DMS53 (cell line): Measurements from ENCODE around the gene FOSL1.

Experiments used
- DNase-seq: peaks from one replicate; lab custom pipeline; 2025; lab: John Stamatoyannopoulos, UW

Gene FOSL1

DNA sequence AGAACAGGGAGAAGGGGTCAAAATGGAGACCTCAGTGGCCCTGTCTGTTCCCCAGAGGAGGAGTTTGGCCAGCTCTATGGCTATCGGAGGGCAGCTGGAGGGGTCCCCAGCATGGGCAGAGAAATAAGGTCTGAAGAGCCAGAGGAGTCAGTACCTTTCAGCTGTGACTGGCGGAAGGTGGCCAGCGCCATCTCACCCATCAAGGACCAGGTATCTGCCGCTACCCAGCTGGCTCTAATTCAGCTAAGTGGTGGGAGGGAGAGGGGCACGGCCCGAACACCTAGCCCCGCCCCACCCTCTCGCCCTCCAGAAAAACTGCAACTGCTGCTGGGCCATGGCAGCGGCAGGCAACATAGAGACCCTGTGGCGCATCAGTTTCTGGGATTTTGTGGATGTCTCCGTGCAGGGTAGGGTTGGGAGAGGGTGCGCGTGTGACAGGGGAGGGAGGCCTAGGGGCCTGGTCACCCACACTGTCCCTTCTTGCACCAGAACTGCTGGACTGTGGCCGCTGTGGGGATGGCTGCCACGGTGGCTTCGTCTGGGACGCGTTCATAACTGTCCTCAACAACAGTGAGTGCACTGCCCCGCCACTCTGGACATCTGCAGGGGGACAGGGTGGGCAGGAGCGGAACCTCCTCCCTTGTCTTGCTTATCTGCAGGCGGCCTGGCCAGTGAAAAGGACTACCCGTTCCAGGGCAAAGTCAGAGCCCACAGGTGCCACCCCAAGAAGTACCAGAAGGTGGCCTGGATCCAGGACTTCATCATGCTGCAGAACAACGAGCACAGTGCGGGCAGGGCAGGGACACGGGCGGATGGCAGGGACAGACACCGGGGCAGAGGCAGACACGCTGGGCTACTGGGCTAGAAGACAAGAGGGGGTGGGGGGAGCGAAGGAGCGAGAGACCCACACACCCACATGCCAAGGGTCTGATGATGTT is 17.8 kb downstream of the FOSL1 start:
- no peak for DNase-seq

DNA sequence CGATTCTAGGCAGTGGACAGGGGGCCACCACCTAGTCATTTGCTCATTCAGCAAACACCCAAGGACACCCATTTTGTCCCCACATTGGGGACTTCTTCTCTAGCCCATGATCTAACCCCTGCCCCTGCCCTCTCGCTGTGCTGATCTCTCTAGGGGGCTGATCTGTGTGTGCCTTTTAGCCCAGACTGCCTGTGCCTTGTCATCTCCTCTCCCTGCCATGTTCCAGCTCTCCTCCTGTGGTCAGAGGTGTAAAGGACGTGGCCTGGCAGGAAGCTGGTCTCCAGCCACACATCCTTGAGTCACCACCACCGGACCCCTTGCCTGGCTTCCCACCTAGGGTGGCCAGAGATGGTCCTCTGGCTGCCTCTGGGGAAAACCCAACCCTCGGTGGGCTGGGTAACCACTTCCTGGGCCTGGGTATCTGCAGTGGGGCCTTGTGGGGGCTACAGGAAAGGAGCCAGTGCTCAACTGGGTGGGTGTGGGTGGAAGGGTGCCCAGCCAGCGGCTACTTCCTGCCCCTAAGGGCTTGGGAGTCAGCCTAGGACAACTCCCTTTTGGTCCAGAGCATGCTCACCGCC is 19.3 kb downstream of the FOSL1 start:
- no peak for DNase-seq

- no peak for DNase-seq
These were observed 20.2 kb downstream of the FOSL1 start for GRCh38 chr11:65880027-65880426.

DNA sequence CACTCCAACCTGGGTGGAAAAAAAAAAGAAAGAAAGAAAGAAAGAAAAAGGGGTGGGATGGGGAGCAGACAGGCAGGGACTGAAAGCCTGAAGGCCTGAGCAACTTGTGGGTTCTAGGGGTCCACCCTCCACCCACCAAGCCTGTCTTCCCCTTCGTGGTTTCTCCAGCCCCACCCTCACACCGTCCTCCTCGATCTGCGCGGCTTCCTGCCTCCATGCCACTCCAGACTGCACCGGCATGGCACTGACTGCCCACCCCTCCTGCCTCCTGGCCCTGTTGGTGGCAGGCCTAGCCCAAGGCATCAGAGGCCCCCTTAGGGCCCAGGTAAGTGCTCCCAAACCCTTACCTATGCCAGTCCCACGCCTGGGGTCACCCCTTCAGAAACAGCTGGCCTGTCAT is 20.6 kb downstream of the FOSL1 start, which contains the start of gene CTSW:
TSS of gene CTSW (plus strand) at position 221 of the 400 bp plus-strand sequence. CDS start at position 239, 18 bp downstream.
- DNase-seq: no peak

DNA sequence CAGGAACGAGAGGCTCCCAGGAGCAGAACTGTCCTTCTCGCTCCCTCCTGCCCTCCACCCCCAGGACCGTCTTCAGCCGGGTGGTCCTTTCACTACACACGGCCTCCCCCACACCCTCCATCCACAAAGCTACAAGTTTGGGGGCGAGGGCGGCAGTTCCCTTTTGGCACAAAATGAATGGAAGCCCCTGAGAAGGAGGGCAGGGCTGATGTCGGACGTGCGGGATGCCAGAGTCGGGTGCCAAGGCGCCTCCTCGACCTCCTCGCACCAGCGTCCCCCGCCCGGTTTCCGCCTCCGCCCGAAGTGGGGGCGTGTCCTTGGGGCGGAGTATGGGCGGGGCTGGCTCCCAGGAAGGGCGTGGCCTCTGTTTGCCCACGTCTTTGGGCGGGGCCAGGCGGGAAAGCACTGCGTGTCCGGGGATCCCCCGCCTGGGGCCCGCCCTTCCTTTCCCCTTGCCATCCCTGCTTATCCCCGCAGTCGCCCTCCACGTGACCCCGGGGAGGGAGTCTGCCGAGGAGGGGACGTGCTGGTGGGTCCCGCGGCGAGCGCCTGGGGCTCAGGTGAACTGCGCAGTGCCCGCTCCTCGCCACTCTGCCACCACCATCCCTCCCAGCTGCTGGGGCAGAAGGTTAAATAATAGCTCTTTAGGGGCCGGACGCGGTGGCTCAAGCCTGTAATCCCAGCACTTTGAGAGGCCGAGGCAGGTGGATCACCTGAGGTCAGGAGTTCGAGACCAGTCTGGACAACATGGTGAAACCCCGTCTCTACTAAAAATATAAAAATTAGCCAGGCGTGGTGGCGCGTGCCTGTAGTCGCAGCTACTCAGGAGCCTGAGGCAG is 26.7 kb downstream of the FOSL1 start:
- peak; percentile 97 for DNase-seq

DNA sequence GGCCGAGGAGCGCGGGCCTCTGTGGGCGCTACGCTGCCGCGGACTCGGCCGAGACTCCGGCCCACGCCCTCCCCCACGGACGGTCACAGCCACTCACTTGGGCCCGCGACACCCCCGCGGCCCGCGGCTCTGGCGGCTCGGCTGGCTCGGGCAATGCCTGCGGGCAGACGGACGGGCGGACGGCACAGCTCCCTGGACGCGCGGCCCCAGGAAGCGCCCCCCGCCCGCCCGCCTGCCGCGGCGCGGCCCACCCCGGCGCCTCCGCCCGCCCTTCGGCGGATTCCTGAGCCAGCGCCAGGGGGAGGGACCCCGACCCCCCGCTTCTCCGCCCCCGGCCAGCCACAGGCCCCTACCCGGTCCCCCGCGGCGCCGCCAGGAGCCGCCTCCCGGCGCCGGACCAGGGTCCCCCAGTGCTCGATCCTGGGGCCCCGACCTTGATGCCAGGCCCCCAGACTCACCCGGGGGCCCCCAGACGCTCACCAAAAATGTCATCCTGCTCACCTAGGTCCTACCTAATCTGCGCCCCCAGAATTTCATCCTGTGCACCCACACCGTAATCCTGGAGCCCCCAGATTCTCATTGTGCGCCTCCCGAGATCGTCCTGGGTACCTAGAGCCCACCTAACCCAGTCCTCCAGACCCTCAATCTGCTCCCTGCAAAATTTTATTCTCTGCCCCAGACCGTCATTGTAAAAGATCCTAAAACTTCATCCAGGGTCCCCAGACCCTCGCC is 27.4 kb downstream of the FOSL1 start, which contains the start of gene EFEMP2:
TSS of gene EFEMP2 (minus strand) at position 215 of the 732 bp plus-strand sequence. CDS start 446 bp downstream, outside the sequence.
- peak; percentile 45 for DNase-seq

DNA sequence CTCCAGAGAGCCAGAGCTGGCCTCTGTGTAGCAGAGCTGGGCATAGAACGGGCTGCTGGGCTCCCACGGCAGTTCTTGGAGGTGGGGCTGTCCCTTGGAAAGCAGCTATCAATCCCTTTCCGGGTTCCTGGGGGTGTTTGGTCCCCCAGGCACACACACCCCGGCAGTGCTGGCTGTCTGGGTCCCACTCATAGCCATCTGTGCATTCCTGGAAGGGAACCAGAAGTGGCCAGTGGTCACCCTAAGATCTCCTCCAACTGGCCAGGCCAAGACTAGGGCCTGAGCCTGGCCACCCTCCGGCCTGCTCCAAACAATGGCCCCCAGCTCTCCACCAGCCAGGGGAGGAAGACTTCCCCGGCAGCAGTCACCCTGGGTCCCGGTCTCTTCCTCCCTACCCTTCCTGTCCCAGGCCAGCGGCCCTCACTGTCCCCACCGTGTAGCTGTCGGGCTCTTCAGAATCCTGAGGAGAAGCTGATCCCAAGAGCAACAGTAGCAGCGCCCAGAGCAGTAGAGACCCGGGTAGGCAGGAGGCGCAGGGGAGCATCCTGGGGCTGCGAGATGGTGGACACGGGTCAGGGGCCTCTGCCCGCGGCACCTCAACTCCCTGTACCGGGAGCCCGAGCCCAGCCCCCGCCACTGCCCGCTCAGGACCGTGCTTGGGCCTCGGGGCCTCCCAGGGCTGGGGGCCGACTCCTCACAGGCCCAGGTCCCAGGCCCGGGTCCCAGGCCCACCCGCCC is 28.2 kb downstream of the FOSL1 start:
- no peak for DNase-seq

DNA sequence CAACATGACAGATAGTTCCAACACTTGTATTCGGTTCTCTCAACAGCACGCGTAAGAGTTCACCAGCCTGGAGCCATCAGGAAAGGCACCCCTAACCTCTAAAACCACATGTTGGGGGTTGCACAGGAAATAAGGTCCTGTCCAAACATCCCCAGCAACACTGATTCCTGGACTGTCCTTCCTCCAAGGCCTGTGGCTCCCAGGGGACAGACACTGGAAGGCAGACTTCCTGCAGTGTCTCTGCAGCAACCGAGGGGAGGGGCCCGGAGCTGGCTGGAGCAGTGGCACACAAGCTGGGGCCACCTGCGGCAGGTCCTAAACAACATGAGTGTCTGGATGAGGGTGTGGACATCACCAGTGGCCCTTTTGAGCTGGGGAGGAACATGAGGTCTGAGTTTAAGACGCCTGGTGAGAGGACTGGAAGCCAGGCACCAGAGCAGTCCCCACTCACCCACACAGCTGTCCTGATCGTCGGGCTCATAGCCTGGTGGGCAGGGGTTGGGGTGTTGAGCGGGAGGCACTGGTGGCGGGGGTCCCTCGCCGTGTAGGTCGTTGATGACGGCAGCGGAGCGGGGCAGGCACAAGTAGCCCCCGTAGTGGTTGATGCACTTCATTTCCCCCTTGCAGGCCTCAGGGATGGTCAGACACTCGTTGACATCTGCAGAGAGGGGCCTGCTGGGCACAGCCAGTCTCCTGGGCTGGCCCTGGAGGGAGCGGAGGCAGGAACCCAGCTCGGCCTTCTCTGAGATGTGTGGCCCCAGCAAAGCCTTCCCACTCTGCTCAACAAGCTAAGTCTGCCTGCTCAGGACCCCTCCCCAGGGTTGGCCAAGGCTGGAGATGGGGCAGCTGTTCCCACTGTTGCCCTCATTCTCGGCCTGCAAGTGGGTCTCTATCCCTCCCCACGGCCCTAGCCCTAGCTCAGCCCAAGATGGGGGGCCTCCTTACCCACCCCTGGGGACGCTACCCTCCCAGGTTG is 29.2 kb downstream of the FOSL1 start:
- peak; percentile 72 for DNase-seq

- no peak for DNase-seq
These were observed 29.9 kb downstream of the FOSL1 start for GRCh38 chr11:65870307-65870658.

- DNase-seq: no peak
These were observed 30.4 kb downstream of the FOSL1 start for GRCh38 chr11:65869643-65870306.

DNA sequence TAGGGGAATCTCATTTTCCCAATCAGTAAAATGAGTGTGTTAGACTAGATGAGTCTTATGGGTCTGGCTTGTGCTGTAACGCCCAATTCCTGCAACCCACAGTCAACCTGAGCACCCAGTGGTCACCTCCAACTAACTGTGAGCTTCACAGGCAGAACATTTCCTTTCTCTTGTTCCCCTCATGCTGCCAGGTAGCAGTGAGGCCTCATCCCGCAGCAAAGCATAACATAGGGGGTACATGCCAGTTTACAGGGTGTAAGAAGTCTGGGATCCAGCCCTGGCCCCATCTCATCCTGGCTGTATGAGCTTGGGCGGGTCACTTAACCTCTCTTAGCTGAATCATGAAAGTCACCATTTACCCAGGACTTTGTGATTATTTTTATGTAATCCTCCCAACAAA is 31.3 kb downstream of the FOSL1 start:
- DNase-seq: no peak

DNA sequence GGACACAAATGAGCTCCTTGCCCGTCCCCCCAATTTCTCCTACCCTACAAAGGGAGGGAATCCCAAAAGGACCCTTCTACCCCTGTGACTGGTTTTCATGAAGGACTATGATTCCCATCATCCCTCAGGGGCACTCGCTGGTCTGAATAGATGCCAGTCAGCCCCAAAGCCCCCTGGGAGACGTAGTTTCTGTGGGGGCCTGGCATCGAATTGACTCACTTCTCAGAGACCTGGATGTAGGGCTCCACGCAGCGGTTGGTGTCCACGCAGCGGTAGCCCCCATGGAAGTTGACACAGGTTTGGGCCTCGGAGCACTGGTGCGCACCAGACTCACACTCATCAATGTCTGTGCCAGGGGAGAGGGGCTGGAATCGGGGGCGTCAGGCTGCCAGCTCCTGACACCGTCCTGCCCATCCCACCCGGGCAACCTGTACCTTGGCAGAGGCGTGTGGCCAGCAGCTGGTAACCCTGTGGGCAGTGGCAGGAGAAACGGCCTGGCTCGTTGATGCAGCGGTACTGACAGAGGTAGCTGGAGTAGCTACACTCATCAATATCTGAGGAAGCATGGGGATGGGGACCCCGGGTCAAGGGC is 32.0 kb downstream of the FOSL1 start:
- peak; percentile 52 for DNase-seq

DNA sequence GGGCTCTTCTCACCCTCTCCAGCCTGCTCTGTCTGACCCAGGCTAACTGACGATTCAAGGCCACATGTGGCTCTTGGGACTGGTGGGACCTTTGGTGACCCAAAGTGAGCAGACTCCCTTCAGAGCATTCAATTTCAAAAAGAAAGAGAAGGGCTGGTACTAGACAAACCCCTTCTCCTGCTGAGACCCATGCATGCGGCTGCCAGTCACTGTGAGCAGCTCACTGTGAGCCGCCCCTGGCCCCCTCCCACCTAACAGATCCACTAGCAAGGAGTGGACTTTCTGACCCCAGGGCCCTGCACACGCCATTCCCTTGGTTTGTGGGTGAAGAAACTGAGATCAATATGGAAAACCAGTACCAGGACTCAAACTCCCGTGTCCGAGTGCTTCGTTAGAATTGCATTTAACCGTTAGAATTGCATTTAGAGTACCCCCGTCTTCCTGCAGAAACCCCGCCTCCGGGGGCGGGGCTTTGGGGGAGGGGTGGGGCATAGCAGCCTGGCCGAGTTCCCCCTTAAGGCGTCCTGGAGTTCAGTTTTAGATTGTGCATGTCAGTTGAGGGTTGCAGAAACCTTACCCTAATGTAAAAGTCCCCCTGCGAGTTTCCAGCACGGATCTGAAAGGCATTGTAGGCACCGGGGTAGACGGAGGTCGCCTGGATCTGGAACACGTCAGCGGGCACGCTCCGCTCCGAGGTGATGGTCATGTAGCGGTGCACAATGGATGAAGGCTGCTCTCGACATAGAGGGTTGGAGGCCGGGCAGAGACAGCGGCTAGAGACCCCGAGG is 32.7 kb downstream of the FOSL1 start:
- DNase-seq: no peak

DNA sequence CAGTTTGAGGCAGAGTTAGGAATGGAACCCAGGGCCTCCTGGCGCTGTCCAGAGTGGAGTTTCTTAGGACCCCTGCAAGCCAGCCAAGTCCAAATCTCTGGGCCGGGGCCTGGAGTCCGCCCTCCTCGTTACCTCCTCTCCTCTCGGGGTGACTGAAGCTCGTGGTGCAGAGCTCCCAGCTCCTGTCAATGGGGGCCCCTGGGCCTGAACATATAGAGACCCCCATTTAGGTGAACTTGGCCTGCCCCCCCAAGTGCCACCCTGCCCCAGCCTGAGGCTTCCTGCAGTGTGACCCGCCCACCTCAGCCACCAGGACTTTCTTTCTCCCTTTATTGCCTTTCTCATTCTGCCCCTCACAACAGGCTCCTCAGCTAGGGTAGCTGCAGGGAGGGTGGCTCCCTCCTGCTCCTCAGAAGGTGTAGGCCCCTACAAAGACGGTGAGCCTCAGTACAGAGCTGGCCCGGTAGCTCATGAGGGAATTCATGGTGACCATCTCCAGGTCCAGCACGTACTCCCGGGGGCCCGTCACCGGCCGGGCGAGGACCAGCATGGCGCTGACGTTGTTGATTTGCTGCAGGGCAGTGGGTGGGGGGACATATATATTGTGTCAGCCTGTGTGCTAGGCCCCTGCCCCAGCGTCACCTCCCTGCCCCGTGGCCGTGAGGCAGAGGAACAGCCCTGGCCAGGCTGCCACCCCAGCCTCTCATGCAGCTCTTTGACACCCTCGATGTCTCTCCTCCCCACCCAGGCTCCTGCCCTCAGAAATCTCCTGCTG is 33.5 kb downstream of the FOSL1 start:
- DNase-seq: no peak

DNA sequence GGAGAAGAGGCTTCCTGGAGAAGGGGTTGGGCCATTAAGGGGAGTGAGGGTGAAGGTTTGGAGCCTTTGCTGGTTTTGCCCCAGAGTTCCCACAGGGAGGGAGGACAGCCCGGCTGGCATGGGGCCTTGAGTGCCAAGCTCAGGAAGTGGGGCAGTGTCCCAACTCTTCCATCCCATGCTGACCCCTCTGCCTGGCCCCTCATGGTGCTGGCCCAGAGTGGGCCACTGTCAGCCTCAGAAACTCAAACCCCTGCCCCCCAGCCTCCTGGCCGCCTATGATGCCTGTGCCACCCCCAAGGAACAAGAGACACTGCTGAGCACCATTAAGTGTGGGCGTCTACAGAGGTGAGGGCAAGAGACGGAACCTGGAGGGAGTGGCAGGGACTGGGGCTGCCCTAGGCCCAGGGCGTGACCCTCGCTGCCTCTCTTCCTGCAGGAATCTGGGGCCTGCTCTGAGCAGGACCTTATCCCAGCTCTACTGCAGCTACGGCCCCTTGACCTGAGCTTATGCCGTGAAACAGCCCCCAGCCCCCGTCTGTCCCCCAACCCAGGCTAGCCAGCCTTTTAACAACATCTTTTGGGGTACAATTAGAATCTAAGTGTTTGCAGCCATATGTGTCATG is 34.5 kb downstream of the FOSL1 start:
- no peak for DNase-seq

DNA sequence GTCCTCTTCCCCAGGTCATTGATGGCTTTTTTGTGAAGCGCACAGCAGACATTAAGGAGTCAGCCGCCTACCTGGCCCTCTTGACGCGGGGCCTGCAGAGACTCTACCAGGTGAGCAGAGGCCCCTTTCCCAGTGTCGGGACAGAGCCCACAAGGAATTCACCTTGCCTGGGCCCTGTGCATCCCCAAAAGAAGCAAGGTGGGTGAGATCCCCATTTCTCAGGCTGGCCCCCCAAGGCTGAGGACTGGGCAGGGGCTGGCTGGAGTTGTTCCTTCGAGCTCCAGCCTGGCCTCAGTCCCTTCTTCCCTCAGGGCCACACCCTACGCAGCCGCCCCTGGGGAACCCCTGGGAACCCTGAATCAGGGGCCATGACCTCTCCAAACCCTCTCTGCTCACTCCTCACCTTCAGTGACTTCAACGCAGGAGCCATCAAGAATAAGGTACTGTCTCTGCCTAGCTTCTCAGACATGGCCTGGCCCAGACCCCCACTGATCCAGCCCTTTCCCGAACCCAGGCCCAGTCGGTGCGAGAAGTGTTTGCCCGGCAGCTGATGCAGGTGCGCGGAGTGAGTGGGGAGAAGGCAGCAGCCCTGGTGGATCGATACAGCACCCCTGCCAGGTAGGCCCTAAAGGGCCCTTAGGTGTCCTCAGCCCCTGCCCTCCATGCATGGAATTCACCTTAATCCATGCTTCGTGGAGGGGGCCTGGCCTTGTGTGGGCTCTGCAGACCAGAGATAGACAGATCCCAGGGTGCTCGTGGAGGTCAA is 35.3 kb downstream of the FOSL1 start:
- no peak for DNase-seq
